Fibroblast of villous mesenchyme (primary cell): Measurements from ENCODE around the gene LOXHD1. TPM values are rescaled to one million over a fixed set of nuclear protein-coding genes. Genes with fewer than 3 reads are reported as not detected.

Experiments
- DNase-seq: peaks from one replicate; pipeline ENCODE4 v3.0.0-alpha.2; 2010; ENCODE audit warnings: low read depth
- H3K4me3 ChIP-seq: 2 replicates; pipeline ENCODE4 v1.5.1; 2011; ENCODE audit warnings: low read depth, mild to moderate bottlenecking, low read length
- CTCF ChIP-seq: IDR thresholded peaks from 2 replicates; pipeline ENCODE4 v1.5.1; 2012; ENCODE audit warnings: low read depth, mild to moderate bottlenecking, low read length; ENCODE audit not compliant: insufficient read depth
- total RNA-seq: library from RNA; depleted of rRNA; stranded (reverse); fragments of >200 nt; gene quantifications from 2 replicates; pipeline ENCODE4 v1.2.3, GENCODE V29; 2012

The LOXHD1 gene
- total RNA-seq: under 0.01 TPM in 1 of 2 replicates, not detected in the other

GRCh38 chr18:46657115-46657955 is at the start of gene LOXHD1:
TSS of gene LOXHD1 (minus strand) at chr18:46657220. CDS start at chr18:46657033, 187 bp downstream.
- H3K4me3 ChIP-seq: no peak within 1 kb of the TSS
- no peak for DNase-seq
- TF ChIP-seq CTCF: no peak

- no peak for TF ChIP-seq CTCF
- H3K4me3 ChIP-seq: no peak overlapping the region
- DNase-seq: no peak
Observed at GRCh38 chr18:46705521-46705920, 48.5 kb upstream of the LOXHD1 start.

GRCh38 chr18:46704816-46705215 is 47.8 kb upstream of the LOXHD1 start:
- no peak for DNase-seq
- no peak for TF ChIP-seq CTCF

GRCh38 chr18:46704189-46704588 is 47.2 kb upstream of the LOXHD1 start:
- no peak overlapping the region for H3K4me3 ChIP-seq
- DNase-seq: no peak
- TF ChIP-seq CTCF: no peak

More at GRCh38 chr18:46704816-46705215, 47.8 kb upstream of the LOXHD1 start:
- no peak overlapping the region for H3K4me3 ChIP-seq

- no peak for TF ChIP-seq CTCF
- no peak overlapping the region for H3K4me3 ChIP-seq
- no peak for DNase-seq
Observed at GRCh38 chr18:46702471-46702870, 45.5 kb upstream of the LOXHD1 start.

GRCh38 chr18:46700066-46700824 is 43.2 kb upstream of the LOXHD1 start:
- H3K4me3 ChIP-seq: no peak overlapping the region
- DNase-seq: no peak
- TF ChIP-seq CTCF: no peak
